Upper lobe of left lung (tissue), 6 donors: ENCODE measurements around the gene CXCR6. TPM values are rescaled to one million over a fixed set of nuclear protein-coding genes. Genes with fewer than 3 reads are reported as not detected.

Source experiments
- ATAC-seq, 2 donors: fragments of 200-7000 bp; cut with Tn5 transposase; one replicate each; pipeline ENCODE4 v1.9.1; 2022; ENCODE audit warnings: mild to moderate bottlenecking in 2 of 2, moderate library complexity in 2 of 2; ENCODE audit not compliant: low FRiP score in 2 of 2
- DNase-seq, 2 donors: peaks; one replicate each; pipeline ENCODE4 v3.0.0-alpha.2; 2019 to 2020
- H3K27ac ChIP-seq, 4 donors: fragments of 200-600 bp; sonication (generic); one replicate each; pipeline ENCODE4 v1.5.1; 2016 to 2019
- H3K27me3 ChIP-seq, 4 donors: fragments of 200-600 bp; sonication (generic); one replicate each; pipeline ENCODE4 v1.5.1; 2017 to 2019
- H3K36me3 ChIP-seq, 4 donors: fragments of 200-600 bp; sonication (generic); one replicate each; pipeline ENCODE4 v1.5.1; 2016 to 2019
- H3K4me1 ChIP-seq, 4 donors: fragments of 200-600 bp; sonication (generic); one replicate each; pipeline ENCODE4 v1.5.1; 2018 to 2019
- H3K4me3 ChIP-seq, 4 donors: fragments of 200-600 bp; sonication (generic); one replicate each; pipeline ENCODE4 v1.5.1; 2017 to 2019; ENCODE audit warnings: mild to moderate bottlenecking in 2 of 4, moderate library complexity in 1 of 4
- H3K9me3 ChIP-seq, 4 donors: fragments of 200-600 bp; sonication (generic); one replicate each; pipeline ENCODE4 v1.5.1; 2018 to 2019
- CTCF ChIP-seq, 6 experiments: fragments of 450-650 bp in 4 of 6; fragments of 200-600 bp in 2 of 6; sonication (generic) in 2 of 6; IDR thresholded peaks; one replicate each; pipeline ENCODE4 v1.5.1; 2016 to 2019; ENCODE audit warnings: antibody characterized with exemption in 6 of 6
- EP300 ChIP-seq, 4 donors: sonication (generic); formaldehyde crosslinking; IDR thresholded peaks; one replicate each; pipeline ENCODE4 v1.5.1; 2017; ENCODE audit warnings: antibody characterized with exemption in 4 of 4, control low read depth in 2 of 4
- POLR2A ChIP-seq, 4 donors: fragments of 450-650 bp; IDR thresholded peaks; one replicate each; pipeline ENCODE4 v1.5.1; 2016 to 2017; ENCODE audit warnings: antibody characterized with exemption in 4 of 4, mild to moderate bottlenecking in 2 of 4
- POLR2AphosphoS5 ChIP-seq, 2 donors: sonication (generic); formaldehyde crosslinking; IDR thresholded peaks; one replicate each; pipeline ENCODE4 v1.5.1; 2017; ENCODE audit warnings: antibody characterized with exemption in 2 of 2
- WGBS, 2 donors: methylation state at CpG; one replicate each; pipeline ENCODE4 v1.1.5; 2017 to 2018; 5-methylcytosine and 5-hydroxymethylcytosine counted together
- total RNA-seq, 6 donors: library from RNA; depleted of rRNA in 4 of 6; stranded (reverse); fragments of >200 nt in 4 of 6; gene quantifications; one replicate each; pipeline versions ENCODE4 v1.1.0 to v1.2.1, GENCODE V29; 2016 to 2021
- donor health status: DM: no; HTN: no; CAD: no; lungs with moderate emphysema.
- donor health status: DM: no; HTN: yes; CAD: no; lungs with severe emphysema.

The CXCR6 gene
- total RNA-seq, 6 donors from 2014 or later: 2.1 to 10.2 (median 3.0) TPM

GRCh38 chr3:45959201-45959600 lies 15.9 kb downstream of the CXCR6 start:
- Histone ChIP-seq H3K27me3 (no peaks in the 10 kb centered on the region), H3K27ac (peak overlapping the region in 1 of 4 donors; percentile 25), H3K4me1 (peaks cover 0 to 4% (median 0%) of the 10 kb centered on the region in 4 donors), H3K36me3 (peaks cover 39 to 100% (median 84%) of the 10 kb centered on the region in 4 donors), H3K4me3 (no peak overlapping the region), H3K9me3 (no peaks in the 10 kb centered on the region)
- ATAC-seq: no peak
- 91 to 94% methylated on average over 7 of the region's 7 CpGs for WGBS, 2 donors
- no peak for TF ChIP-seq EP300 (IDR thresholded peaks at IDR 0.05)
- TF ChIP-seq POLR2AphosphoS5 (IDR thresholded peaks at IDR 0.05): no peak
- no peak for TF ChIP-seq POLR2A (IDR thresholded peaks at IDR 0.05)
- no peak for TF ChIP-seq CTCF (IDR thresholded peaks at IDR 0.05)
- DNase-seq: peak in 1 of 2 donors; percentile 30

- Histone ChIP-seq H3K9me3 (no peaks in the 10 kb centered on the region), H3K36me3 (peaks cover 35 to 100% (median 84%) of the 10 kb centered on the region in 4 donors), H3K27me3 (no peaks in the 10 kb centered on the region), H3K27ac (no peak overlapping the region), H3K4me3 (no peak overlapping the region), H3K4me1 (peaks cover 0 to 4% (median 0%) of the 10 kb centered on the region in 4 donors)
- WGBS, 2 donors: 74 to 79% methylated on average over 2 of the region's 2 CpGs
- TF ChIP-seq POLR2AphosphoS5 (IDR thresholded peaks at IDR 0.05) (no peak), CTCF (IDR thresholded peaks at IDR 0.05) (no peak), POLR2A (IDR thresholded peaks at IDR 0.05) (no peak), EP300 (IDR thresholded peaks at IDR 0.05) (no peak)
- no peak for ATAC-seq
- no peak for DNase-seq
Measured at GRCh38 chr3:45960289-45960688, 17.0 kb downstream of the CXCR6 start.

- H3K36me3 ChIP-seq: peaks cover 33 to 100% (median 91%) of the 10 kb centered on the region in 4 donors
- TF ChIP-seq POLR2AphosphoS5 (IDR thresholded peaks at IDR 0.05) (no peak), CTCF (IDR thresholded peaks at IDR 0.05) (no peak), POLR2A (IDR thresholded peaks at IDR 0.05) (no peak), EP300 (IDR thresholded peaks at IDR 0.05) (no peak)
- ATAC-seq: no peak
- H3K27ac ChIP-seq: no peak overlapping the region
- DNase-seq: no peak
- no peak overlapping the region for H3K4me3 ChIP-seq
- no peaks in the 10 kb centered on the region for H3K9me3 ChIP-seq
- WGBS, 2 donors: 71% methylated on average over 5 of the region's 5 CpGs
- peaks cover 0 to 11% (median 0%) of the 10 kb centered on the region in 4 donors for H3K4me1 ChIP-seq
- H3K27me3 ChIP-seq: no peaks in the 10 kb centered on the region
Measured at GRCh38 chr3:45962033-45962432, 18.8 kb downstream of the CXCR6 start.

- Histone ChIP-seq H3K9me3 (no peaks in the 10 kb centered on the region), H3K4me1 (peaks cover 0 to 7% (median 2%) of the 10 kb centered on the region in 4 donors), H3K27ac (peak overlapping the region in 2 of 4 donors; percentile 22 to 54), H3K27me3 (no peaks in the 10 kb centered on the region), H3K36me3 (peaks cover 29 to 99% (median 92%) of the 10 kb centered on the region in 4 donors), H3K4me3 (no peak overlapping the region)
- DNase-seq (no peak), ATAC-seq (no peak)
- no peak for TF ChIP-seq EP300 (IDR thresholded peaks at IDR 0.05)
- no peak for TF ChIP-seq POLR2AphosphoS5 (IDR thresholded peaks at IDR 0.05)
- no peak for TF ChIP-seq POLR2A (IDR thresholded peaks at IDR 0.05)
- TF ChIP-seq CTCF (IDR thresholded peaks at IDR 0.05): no peak
- WGBS, 2 donors: 79 to 81% methylated on average over 8 of the region's 8 CpGs
Measured at GRCh38 chr3:45964139-45964538, 20.9 kb downstream of the CXCR6 start.

GRCh38 chr3:45965253-45965652 lies 22.0 kb downstream of the CXCR6 start:
- Histone ChIP-seq H3K27ac (peak overlapping the region in 2 of 4 donors; percentile 22 to 54), H3K4me3 (no peak overlapping the region), H3K27me3 (no peaks in the 10 kb centered on the region), H3K36me3 (peaks cover 33 to 99% (median 89%) of the 10 kb centered on the region in 4 donors), H3K4me1 (peaks cover 0 to 7% (median 2%) of the 10 kb centered on the region in 4 donors), H3K9me3 (no peaks in the 10 kb centered on the region)
- WGBS, 2 donors: 87 to 91% methylated on average over 4 of the region's 4 CpGs
- TF ChIP-seq CTCF (IDR thresholded peaks at IDR 0.05) (no peak), POLR2AphosphoS5 (IDR thresholded peaks at IDR 0.05) (no peak), POLR2A (IDR thresholded peaks at IDR 0.05) (no peak)
- ATAC-seq (no peak), DNase-seq (no peak)
